GM21390 (cell line): ENCODE data around the gene MISFA.
"Not testable (repeated sequence)": the region's sequence is repeated elsewhere in the genome, so short reads cannot be mapped to it uniquely, and the experiment has no call there.

Source experiments
- ATAC-seq: cut with Tn5 transposase; IDR thresholded peaks from one replicate; pipeline ENCODE4 v1.9.1; 2021; ENCODE audit not compliant: unreplicated experiment

The MISFA gene

GRCh38 chr11:18599739-18600230 lies at the start of gene MISFA:
Gene MISFA, plus strand, starts transcription at chr11:18599789. Its CDS starts 140 bp downstream, at chr11:18599929.
- no peak for ATAC-seq

DNA sequence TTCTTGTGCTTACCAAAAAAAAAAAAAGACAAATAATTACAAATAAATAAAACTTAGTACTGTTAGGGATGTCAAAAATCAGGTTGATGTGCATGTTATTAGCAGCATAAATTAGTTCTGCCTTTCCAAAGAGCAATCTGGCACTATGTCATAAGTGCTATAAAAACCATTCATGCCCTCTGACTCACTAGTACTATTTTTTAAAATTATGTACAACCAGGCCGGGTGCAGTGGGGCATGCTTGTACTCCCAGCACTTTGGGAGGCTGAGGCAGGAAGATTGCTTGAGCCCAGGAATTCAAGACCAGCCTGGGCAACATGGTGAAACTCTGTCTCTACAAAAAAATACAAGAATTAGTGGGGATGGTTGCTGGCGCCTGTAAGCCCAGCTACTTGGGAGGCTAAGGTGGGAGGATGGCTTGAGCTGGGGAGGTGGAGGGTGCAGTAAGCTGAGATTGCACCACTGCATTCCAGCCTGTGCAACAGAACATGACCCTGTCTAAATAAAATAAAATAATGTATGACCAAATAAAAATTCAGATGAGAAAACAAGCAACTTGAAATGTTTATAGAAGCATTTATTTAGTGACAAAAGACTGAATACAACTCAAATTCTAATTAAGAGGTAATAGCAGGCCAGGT lies 36.4 kb upstream of the MISFA start:
- no peak for ATAC-seq

GRCh38 chr11:18564149-18564548 lies 35.4 kb upstream of the MISFA start:
- ATAC-seq = no peak

DNA sequence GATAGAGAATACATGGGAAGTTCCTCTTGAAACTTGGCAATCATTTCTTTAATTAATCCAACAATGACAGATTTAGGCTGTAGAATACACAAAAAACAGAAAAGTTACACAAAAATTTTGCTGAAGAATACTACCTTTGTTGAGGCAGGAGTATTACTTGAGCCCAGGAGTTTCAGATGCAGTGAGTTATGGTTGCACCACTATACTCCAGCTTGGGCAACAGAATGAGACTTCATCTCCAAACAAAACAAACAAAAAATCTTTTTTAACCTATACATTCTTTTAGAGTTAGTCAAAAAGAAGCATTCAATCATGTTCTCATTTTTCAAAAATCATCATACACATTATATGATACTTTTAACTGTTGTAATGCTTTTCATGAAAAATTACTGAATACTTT lies 33.2 kb upstream of the MISFA start:
- ATAC-seq = no peak

DNA sequence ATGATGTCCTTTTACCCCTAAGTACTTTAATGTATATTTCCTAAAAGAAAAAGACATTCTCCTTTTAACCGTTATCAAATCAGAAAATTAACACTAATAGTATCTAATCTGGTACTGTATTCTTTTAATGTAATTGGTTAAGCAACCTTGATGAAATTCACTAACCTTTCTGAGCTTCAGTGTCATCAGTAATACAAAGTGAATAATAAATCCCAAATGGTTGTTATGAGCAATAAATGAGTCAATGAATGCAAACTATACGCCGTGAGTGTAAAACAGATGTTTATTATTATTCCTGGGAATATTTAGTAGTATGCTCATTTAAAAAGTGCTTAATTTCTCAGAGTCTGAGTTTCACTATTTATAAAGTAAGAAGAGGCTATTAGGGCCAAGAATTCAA lies 32.5 kb upstream of the MISFA start:
- no peak for ATAC-seq

DNA sequence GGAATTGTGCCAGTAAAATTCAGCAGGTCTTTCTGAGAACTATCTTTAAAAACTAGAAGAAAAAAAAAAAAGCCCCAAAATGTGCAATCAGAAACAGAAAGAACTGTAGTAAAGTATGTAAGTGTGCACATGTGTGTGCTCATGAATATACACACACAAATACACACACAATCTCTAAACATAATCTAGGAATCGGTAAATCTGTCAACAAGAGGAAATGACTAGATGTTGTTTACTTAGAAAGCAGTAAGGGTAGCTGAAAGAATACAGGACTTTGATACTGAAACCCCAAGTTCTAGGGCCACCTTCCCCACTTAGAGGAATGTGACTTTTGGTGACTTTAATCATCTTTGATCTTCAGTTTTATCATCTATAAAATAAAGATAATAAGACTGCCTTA lies 24.2 kb upstream of the MISFA start:
- no peak for ATAC-seq

DNA sequence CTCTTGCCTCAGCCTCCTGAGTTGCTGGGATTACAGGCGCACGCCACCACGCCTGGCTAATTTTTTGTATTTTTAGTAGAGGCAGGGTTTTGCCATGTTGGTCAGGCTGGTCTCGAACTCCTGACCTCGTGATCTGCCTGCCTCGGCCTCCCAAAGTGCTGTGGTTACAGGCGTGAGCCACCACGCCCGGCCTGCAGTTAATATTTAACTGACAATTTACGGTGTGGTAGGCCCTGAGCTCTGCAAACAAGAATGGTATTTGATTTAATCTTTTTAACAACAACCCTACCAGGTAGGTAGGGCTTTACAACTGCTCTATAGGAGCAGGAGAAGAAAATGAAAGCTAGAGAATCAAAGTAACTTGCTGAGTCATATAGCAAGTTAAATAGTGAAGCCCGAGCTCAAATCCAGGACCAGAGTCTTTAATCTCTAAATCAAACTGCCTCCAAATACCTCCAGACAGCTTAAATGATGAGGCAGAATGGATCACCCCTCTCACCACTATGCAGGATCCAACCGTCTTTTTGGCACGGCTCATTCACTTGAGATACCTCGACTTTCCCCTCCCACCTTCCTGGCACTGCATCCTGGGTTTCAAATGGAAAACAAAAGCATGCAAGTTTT lies 20.5 kb upstream of the MISFA start:
- peak; percentile 87 for ATAC-seq

DNA sequence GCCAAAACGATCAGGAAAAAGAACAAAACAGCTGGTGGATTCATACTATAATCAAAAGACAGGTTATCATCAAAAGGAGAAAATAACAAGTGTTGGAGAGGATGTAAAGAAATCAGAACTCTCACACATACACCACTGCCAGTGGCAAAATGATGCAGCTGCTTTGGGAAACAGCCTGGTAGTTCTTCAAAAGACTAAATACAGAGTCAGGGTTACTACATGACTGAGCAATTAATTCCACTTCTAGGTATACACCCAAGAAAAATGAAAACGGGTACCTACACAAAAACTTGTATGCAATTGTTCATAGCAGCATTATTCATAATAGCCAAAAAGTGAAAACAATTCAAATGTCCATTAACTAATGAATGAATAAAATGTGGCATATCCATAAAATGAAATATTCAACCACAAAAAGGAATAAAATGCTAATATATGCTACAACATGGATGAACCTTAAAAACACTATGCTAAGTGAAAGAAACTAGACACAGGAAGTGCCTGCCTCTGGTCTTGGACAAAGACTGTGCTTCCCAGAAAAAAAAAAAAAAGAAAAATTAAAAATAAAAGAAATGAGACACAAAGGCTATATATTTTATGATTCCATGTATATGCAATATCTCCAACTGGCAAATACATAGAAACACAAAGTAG lies 19.3 kb upstream of the MISFA start:
- no peak for ATAC-seq

GRCh38 chr11:18581825-18582224 lies 17.8 kb upstream of the MISFA start:
- ATAC-seq = no peak

- ATAC-seq = peak; percentile 65
Measured at GRCh38 chr11:18588297-18589252, 11.0 kb upstream of the MISFA start, which contains the start of gene UEVLD. Gene UEVLD, minus strand, starts transcription at chr11:18588734. Its CDS starts 80 bp downstream, at chr11:18588654.

GRCh38 chr11:18590571-18590970 lies 9.0 kb upstream of the MISFA start:
- ATAC-seq = no peak

GRCh38 chr11:18594088-18594487 lies 5.5 kb upstream of the MISFA start:
- not testable (repeated sequence) for ATAC-seq

- no peak for ATAC-seq
Measured at GRCh38 chr11:18594999-18595749, 4.4 kb upstream of the MISFA start.

- no peak for ATAC-seq
Measured at GRCh38 chr11:18600915-18601569, 1.5 kb downstream of the MISFA start.

DNA sequence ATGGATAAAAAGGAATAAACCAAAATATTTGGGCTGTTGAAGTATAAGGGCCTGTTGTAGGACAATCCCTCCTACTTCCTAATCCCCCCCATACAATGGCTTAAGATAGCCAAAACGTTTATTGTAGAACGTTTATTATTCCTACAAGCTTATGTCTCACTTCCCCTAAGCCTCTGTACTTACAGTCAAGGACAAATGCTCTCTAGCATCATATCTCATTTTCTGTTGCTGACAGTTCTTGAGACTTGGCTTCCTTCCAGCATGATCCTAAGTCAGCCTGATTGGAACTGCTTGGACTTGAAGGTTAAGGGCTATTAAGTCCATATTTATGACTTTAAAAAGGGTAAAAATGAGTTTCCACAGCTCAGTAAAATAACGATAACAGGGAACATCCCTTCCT lies 8.8 kb downstream of the MISFA start:
- no peak for ATAC-seq

- ATAC-seq = no peak
Measured at GRCh38 chr11:18611196-18611595, 11.6 kb downstream of the MISFA start.

DNA sequence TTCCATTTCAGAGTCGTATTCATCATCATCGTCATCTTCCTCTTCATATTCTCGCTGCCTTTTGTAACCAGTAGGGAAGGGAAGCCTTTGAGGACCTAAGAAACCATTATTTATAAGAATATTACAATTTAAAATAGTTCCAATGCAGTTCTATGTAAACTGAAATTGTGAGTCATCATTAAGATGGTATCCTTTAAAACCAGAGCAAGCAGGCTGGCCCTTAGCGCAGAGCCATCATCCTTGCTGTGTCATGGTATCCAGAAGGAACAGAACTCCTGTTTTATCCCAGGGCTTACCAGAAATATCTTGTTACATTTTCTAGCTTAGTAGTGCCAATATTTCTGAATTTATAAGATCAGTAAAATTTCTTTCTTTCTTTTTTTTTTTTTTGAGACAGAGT lies 12.8 kb downstream of the MISFA start:
- no peak for ATAC-seq

DNA sequence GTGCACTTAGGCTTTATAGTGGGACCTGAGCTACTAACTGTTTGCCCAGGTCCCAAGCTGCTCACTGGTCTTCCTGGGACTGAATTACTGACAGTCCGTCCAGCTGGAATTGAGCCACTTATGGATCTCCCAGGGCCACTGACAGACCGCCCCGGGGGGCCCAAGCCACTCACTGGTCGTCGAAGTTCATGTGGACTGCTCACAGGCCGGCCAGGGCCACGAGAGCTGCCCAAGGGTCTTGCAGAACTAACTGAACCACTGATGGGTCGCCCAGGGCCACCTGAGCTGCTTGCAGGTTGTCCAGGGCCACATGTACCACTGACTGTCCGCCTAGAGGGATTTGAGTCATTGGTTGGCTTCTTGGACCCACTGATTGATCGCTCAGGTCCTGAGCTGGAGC lies 15.1 kb downstream of the MISFA start:
- no peak for ATAC-seq

- ATAC-seq = peak; percentile 91
Measured at GRCh38 chr11:18615628-18616392, 16.2 kb downstream of the MISFA start.
